ENCODE results near the gene IL6ST.
"Not testable (repeated sequence)": the region's sequence is repeated elsewhere in the genome, so short reads cannot be mapped to it uniquely, and the experiment has no call there.

Gene IL6ST

GRCh38 chr5:55994495-55994997 is at the start of gene IL6ST:
Gene IL6ST (minus strand): TSS chr5:55994963. CDS start chr5:55976278, 18,685 bp downstream.
- no peak for DNase-seq (ENCODE audit: extremely low read depth in 1 of 2, low read depth in 1 of 2)

- DNase-seq (ENCODE audit: extremely low read depth in 1 of 2, low read depth in 1 of 2): no peak
Measured at GRCh38 chr5:56039985-56040384, 45.2 kb upstream of the IL6ST start.

- DNase-seq (ENCODE audit: extremely low read depth in 1 of 2, low read depth in 1 of 2): not testable (repeated sequence)
Measured at GRCh38 chr5:56038206-56038605, 43.4 kb upstream of the IL6ST start.

GRCh38 chr5:56037531-56038010 is 42.8 kb upstream of the IL6ST start:
- DNase-seq (ENCODE audit: extremely low read depth in 1 of 2, low read depth in 1 of 2): no peak

GRCh38 chr5:56035394-56035793 is 40.6 kb upstream of the IL6ST start:
- not testable (repeated sequence) for DNase-seq (ENCODE audit: extremely low read depth in 1 of 2, low read depth in 1 of 2)

- DNase-seq (ENCODE audit: extremely low read depth in 1 of 2, low read depth in 1 of 2): not testable (repeated sequence)
Measured at GRCh38 chr5:56029871-56030630, 35.3 kb upstream of the IL6ST start.

GRCh38 chr5:56029457-56029856 is 34.7 kb upstream of the IL6ST start:
- DNase-seq (ENCODE audit: extremely low read depth in 1 of 2, low read depth in 1 of 2): no peak

- no peak for DNase-seq (ENCODE audit: extremely low read depth in 1 of 2, low read depth in 1 of 2)
Measured at GRCh38 chr5:56028708-56029107, 33.9 kb upstream of the IL6ST start.

GRCh38 chr5:56026863-56027300 is 32.1 kb upstream of the IL6ST start:
- DNase-seq (ENCODE audit: extremely low read depth in 1 of 2, low read depth in 1 of 2): no peak

- DNase-seq (ENCODE audit: extremely low read depth in 1 of 2, low read depth in 1 of 2): no peak
Measured at GRCh38 chr5:56025151-56025885, 30.6 kb upstream of the IL6ST start.

GRCh38 chr5:56024810-56025150 is 30.0 kb upstream of the IL6ST start:
- DNase-seq (ENCODE audit: extremely low read depth in 1 of 2, low read depth in 1 of 2): no peak

GRCh38 chr5:56023296-56023695 is 28.5 kb upstream of the IL6ST start:
- DNase-seq (ENCODE audit: extremely low read depth in 1 of 2, low read depth in 1 of 2): no peak

GRCh38 chr5:56019306-56020272 is 24.8 kb upstream of the IL6ST start:
- DNase-seq (ENCODE audit: extremely low read depth in 1 of 2, low read depth in 1 of 2): no peak

- DNase-seq (ENCODE audit: extremely low read depth in 1 of 2, low read depth in 1 of 2): no peak
Measured at GRCh38 chr5:56018832-56019231, 24.1 kb upstream of the IL6ST start.

- DNase-seq (ENCODE audit: extremely low read depth in 1 of 2, low read depth in 1 of 2): not testable (repeated sequence)
Measured at GRCh38 chr5:56014701-56015100, 19.9 kb upstream of the IL6ST start.

GRCh38 chr5:56013939-56014338 is 19.2 kb upstream of the IL6ST start:
- DNase-seq (ENCODE audit: extremely low read depth in 1 of 2, low read depth in 1 of 2): not testable (repeated sequence)

- DNase-seq (ENCODE audit: extremely low read depth in 1 of 2, low read depth in 1 of 2): no peak
Measured at GRCh38 chr5:56012281-56012963, 17.7 kb upstream of the IL6ST start.

- DNase-seq (ENCODE audit: extremely low read depth in 1 of 2, low read depth in 1 of 2): no peak
Measured at GRCh38 chr5:56011835-56012234, 17.1 kb upstream of the IL6ST start.

- no peak for DNase-seq (ENCODE audit: extremely low read depth in 1 of 2, low read depth in 1 of 2)
Measured at GRCh38 chr5:56010431-56010830, 15.7 kb upstream of the IL6ST start.

- no peak for DNase-seq (ENCODE audit: extremely low read depth in 1 of 2, low read depth in 1 of 2)
Measured at GRCh38 chr5:56006600-56006999, 11.8 kb upstream of the IL6ST start.
